HepG2 (cell line): ENCODE data around the gene CA10.

ENCODE experiments used
- ATF1 ChIP-seq: IDR thresholded peaks from 2 replicates; pipeline ENCODE4 v1.6.1; 2016; ENCODE audit warnings: mild to moderate bottlenecking, control low read depth
- CHD2 ChIP-seq: IDR thresholded peaks from 2 replicates; pipeline ENCODE4 v1.6.1; 2011; ENCODE audit warnings: low read depth, low read length, improper control_type of control experiment
- CHD4 ChIP-seq: fragments of 200-600 bp; sonication (generic); IDR thresholded peaks from 2 replicates; pipeline ENCODE4 v1.7.0; 2017; ENCODE audit warnings: mild to moderate bottlenecking, low read length, borderline replicate concordance
- FOXA3 ChIP-seq: IDR thresholded peaks from 2 replicates; pipeline ENCODE4 v1.6.1; 2016; ENCODE audit warnings: missing genetic modification reagents, missing compliant biosample characterization
- JUN ChIP-seq: sonication (generic); formaldehyde crosslinking; IDR thresholded peaks from 2 replicates; pipeline ENCODE4 v1.4.0; 2020; ENCODE audit warnings: mild to moderate bottlenecking, missing genetic modification reagents
- JUNB ChIP-seq: sonication (generic); formaldehyde crosslinking; IDR thresholded peaks from 2 replicates; pipeline ENCODE4 v1.8.0; 2022; ENCODE audit warnings: missing genetic modification reagents, mild to moderate bottlenecking, borderline replicate concordance
- KDM5B ChIP-seq: sonication (generic); formaldehyde crosslinking; IDR thresholded peaks from 2 replicates; pipeline ENCODE4 v1.4.0; 2020; ENCODE audit warnings: missing genetic modification reagents, mild to moderate bottlenecking, borderline replicate concordance
- MEF2D ChIP-seq: sonication (generic); formaldehyde crosslinking; IDR thresholded peaks from 2 replicates; pipeline ENCODE4 v1.5.1; 2020; ENCODE audit warnings: mild to moderate bottlenecking, missing genetic modification reagents
- NFE2 ChIP-seq: sonication (generic); formaldehyde crosslinking; IDR thresholded peaks from 2 replicates; pipeline ENCODE4 v1.4.0; 2020; ENCODE audit warnings: missing genetic modification reagents
- PCBP1 ChIP-seq: fragments of 200-400 bp; formaldehyde crosslinking; IDR thresholded peaks from 2 replicates; pipeline ENCODE4 v1.6.1; 2017; ENCODE audit warnings: mild to moderate bottlenecking, low read depth, low read length, borderline replicate concordance
- ZFYVE20 ChIP-seq: sonication (generic); formaldehyde crosslinking; IDR thresholded peaks from 2 replicates; pipeline ENCODE4 v1.8.0; 2023; ENCODE audit warnings: low read depth, mild to moderate bottlenecking, moderate library complexity, missing genetic modification reagents, borderline replicate concordance
- ZHX1 ChIP-seq: sonication (generic); formaldehyde crosslinking; IDR thresholded peaks from 2 replicates; pipeline ENCODE4 v1.8.1; 2022; ENCODE audit warnings: low read depth, mild to moderate bottlenecking, missing genetic modification reagents
- ZHX2 ChIP-seq, 2 experiments: sonication (generic) in 1 of 2; formaldehyde crosslinking in 1 of 2; IDR thresholded peaks; 2 replicates each; pipeline versions ENCODE4 v1.6.1 to v1.9.0; 2014 to 2022; ENCODE audit warnings: antibody characterized with exemption in 1 of 2, borderline replicate concordance in 1 of 2, inconsistent platforms in 1 of 2, low read depth in 1 of 2, missing genetic modification reagents in 1 of 2

- no peak for TF ChIP-seq ZFYVE20 (CRISPR knock-in tag)
- no peak for TF ChIP-seq MEF2D (CRISPR knock-in tag)
- no peak for TF ChIP-seq JUN
- no peak for TF ChIP-seq ZHX2 (IDR thresholded peaks at IDR 0.05; ENCODE audit: low read depth)
- TF ChIP-seq ZHX2 (CRISPR knock-in tag; IDR thresholded peaks at IDR 0.05; ENCODE audit: borderline replicate concordance): no peak
- TF ChIP-seq JUNB (CRISPR knock-in tag): no peak
- no peak for TF ChIP-seq ATF1 (CRISPR knock-in tag)
- TF ChIP-seq FOXA3: no peak
- no peak for TF ChIP-seq PCBP1
- TF ChIP-seq KDM5B: no peak
- no peak for TF ChIP-seq CHD4
- no peak for TF ChIP-seq ZHX1 (CRISPR knock-in tag)
- no peak for TF ChIP-seq NFE2 (CRISPR knock-in tag)
- no peak for TF ChIP-seq CHD2
These were observed 438.1 kb downstream of the CA10 start for GRCh38 chr17:51720439-51720838.
